HUES6 (cell line): ENCODE results near the gene ZFR.
A peak's percentile ranks its signal among the peaks of the same experiment; 100 is the strongest.
"Not testable (repeated sequence)": the region's sequence is repeated elsewhere in the genome, so short reads cannot be mapped to it uniquely, and the experiment has no call there.

ENCODE experiments used
- H3K27ac ChIP-seq: 2 replicates; pipeline ENCODE4 v1.7.0; 2013; ENCODE audit warnings: low read depth, mild to moderate bottlenecking, low read length, inconsistent platforms
- H3K27me3 ChIP-seq: 2 replicates; pipeline ENCODE4 v1.6.1; 2013; ENCODE audit warnings: low read length; ENCODE audit not compliant: control insufficient read depth, insufficient read depth
- H3K36me3 ChIP-seq: 2 replicates; pipeline ENCODE4 v1.6.1; 2013; ENCODE audit warnings: low read length; ENCODE audit not compliant: control insufficient read depth, insufficient read depth
- H3K4me1 ChIP-seq: 2 replicates; pipeline ENCODE4 v1.6.1; 2013; ENCODE audit warnings: low read length; ENCODE audit not compliant: control insufficient read depth, insufficient read depth
- H3K4me3 ChIP-seq: 2 replicates; pipeline ENCODE4 v1.5.1; 2013; ENCODE audit warnings: low read depth, low read length
- H3K9ac ChIP-seq: one replicate; pipeline ENCODE4 v1.6.1; 2013; ENCODE audit warnings: mild to moderate bottlenecking, low read length
- H3K9me3 ChIP-seq: 2 replicates; pipeline ENCODE4 v1.6.1; 2013; ENCODE audit warnings: low read depth, low read length; ENCODE audit not compliant: control insufficient read depth, insufficient read depth

ZFR gene

DNA sequence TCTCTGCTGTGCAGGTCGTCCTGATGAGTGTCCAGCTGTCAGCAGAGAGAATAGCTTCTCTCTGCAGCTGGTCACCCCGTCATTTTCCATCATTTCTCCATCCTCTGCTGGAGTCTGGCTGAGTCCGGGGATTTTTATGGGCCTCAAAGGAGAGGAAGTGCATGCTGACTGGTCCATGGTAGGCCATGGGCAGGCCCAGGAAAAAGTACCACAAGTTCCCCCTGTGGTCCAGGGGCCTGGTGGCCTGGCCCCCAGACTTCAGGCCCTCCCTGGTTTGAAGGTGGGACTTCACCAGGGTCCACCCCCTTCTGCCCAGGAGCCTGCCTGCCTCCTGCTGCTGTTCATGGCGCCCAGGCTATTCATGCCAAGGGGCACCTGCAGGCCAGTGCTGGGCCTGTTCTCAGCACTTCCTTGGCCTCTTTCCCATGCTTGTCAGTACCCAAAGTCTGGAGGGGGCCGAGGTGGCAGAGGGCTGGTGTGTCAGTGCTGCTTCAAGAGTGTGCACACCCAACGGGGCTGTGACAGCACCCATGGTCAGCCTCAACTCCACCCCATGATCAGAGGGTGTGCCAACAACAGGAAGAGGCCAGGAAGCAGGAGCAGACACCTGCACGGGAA is 124.5 kb downstream of the ZFR start:
- no peak overlapping the region for H3K9ac ChIP-seq
- no peaks in the 10 kb centered on the region for H3K36me3 ChIP-seq
- no peaks in the 10 kb centered on the region for H3K4me1 ChIP-seq
- no peaks in the 10 kb centered on the region for H3K27me3 ChIP-seq
- H3K4me3 ChIP-seq, result no peak overlapping the region
- H3K27ac ChIP-seq, result no peak overlapping the region
- peaks cover 8% of the 10 kb centered on the region for H3K9me3 ChIP-seq

- no peak overlapping the region for H3K27ac ChIP-seq
- peaks cover 8% of the 10 kb centered on the region for H3K9me3 ChIP-seq
- no peaks in the 10 kb centered on the region for H3K36me3 ChIP-seq
- no peaks in the 10 kb centered on the region for H3K27me3 ChIP-seq
- no peaks in the 10 kb centered on the region for H3K4me1 ChIP-seq
- H3K9ac ChIP-seq, result no peak overlapping the region
- no peak overlapping the region for H3K4me3 ChIP-seq
Observed at GRCh38 chr5:32319392-32319791, 125.1 kb downstream of the ZFR start.

DNA sequence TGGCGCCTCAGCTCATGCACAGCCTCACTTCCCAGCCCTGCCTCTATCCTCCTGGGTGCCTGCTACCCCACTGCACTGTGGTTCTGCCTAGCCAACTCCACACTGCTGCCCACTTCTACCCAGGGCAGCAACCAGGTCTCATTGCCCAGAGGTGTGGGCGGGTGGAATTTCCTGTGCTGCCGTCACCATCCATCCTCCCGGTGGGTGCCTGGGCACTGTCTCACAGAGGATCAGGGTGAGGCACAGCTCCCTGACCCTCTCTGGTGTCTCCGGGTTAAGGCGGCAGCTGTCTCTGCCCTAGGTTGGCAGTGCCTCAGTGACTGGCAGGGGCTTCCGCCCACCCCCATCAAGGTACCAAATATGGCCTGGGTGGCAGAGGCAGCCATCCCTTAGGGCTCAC is 127.5 kb downstream of the ZFR start:
- Histone ChIP-seq H3K9ac (no peak overlapping the region), H3K9me3 (peaks cover 7% of the 10 kb centered on the region), H3K4me3 (no peak overlapping the region), H3K36me3 (no peaks in the 10 kb centered on the region), H3K27me3 (no peaks in the 10 kb centered on the region), H3K27ac (no peak overlapping the region), H3K4me1 (no peaks in the 10 kb centered on the region)

- Histone ChIP-seq H3K36me3 (no peaks in the 10 kb centered on the region), H3K27me3 (no peaks in the 10 kb centered on the region), H3K27ac (no peak overlapping the region), H3K4me3 (no peak overlapping the region), H3K9me3 (no peaks in the 10 kb centered on the region), H3K9ac (no peak overlapping the region), H3K4me1 (peaks cover 9% of the 10 kb centered on the region)
Observed at GRCh38 chr5:32315221-32316014, 129.1 kb downstream of the ZFR start.

DNA sequence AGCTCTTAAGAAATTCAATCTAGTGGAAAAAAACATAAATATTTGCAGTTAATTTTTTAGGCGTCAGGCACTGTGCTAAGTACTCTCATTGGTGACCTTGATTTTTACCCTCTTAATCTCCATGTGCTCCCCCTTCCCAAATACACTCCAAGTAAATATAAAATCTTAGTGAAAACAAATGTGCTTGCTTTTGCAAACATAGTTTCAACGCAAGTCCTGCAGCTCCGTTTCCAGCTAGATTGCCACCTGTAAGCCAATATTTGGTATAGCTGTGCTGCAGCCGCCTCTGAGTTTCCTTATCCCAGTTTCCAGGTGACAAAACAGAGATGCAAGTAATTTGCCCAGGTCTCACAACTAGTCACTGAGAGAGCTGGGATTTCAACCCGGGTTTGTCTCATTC is 129.9 kb downstream of the ZFR start:
- Histone ChIP-seq H3K27me3 (no peaks in the 10 kb centered on the region), H3K27ac (no peak overlapping the region), H3K4me3 (no peak overlapping the region), H3K36me3 (no peaks in the 10 kb centered on the region), H3K9ac (no peak overlapping the region), H3K4me1 (peaks cover 9% of the 10 kb centered on the region), H3K9me3 (no peaks in the 10 kb centered on the region)

GRCh38 chr5:32314152-32314488 is 130.4 kb downstream of the ZFR start:
- H3K4me1 ChIP-seq, H3K4me3 ChIP-seq, H3K27me3 ChIP-seq, H3K27ac ChIP-seq, H3K36me3 ChIP-seq, H3K9ac ChIP-seq, H3K9me3 ChIP-seq: not testable (repeated sequence)

- H3K36me3 ChIP-seq, result no peaks in the 10 kb centered on the region
- peak within 1 kb of the TSS; percentile 56 for H3K27ac ChIP-seq
- H3K9me3 ChIP-seq, result no peaks in the 10 kb centered on the region
- H3K4me3 ChIP-seq, result peak within 1 kb of the TSS; percentile 94
- H3K27me3 ChIP-seq, result no peaks in the 10 kb centered on the region
- peak within 1 kb of the TSS; percentile 83 for H3K9ac ChIP-seq
- H3K4me1 ChIP-seq, result peaks cover 9% of the 10 kb centered on the region
Observed at GRCh38 chr5:32312595-32313332, 131.8 kb downstream of the ZFR start, which contains the start of gene MTMR12. TSS of gene MTMR12 (minus strand) at chr5:32312939. CDS start at chr5:32312838, 101 bp downstream.

GRCh38 chr5:32312197-32312594 is 132.3 kb downstream of the ZFR start:
- H3K4me3 ChIP-seq, result peak overlapping the region; percentile 94
- H3K27ac ChIP-seq, result peak overlapping the region; percentile 56
- H3K36me3 ChIP-seq, result no peaks in the 10 kb centered on the region
- H3K27me3 ChIP-seq, result no peaks in the 10 kb centered on the region
- peak overlapping the region; percentile 83 for H3K9ac ChIP-seq
- no peaks in the 10 kb centered on the region for H3K9me3 ChIP-seq
- peaks cover 9% of the 10 kb centered on the region for H3K4me1 ChIP-seq

- H3K27ac ChIP-seq, result peak overlapping the region; percentile 56
- no peaks in the 10 kb centered on the region for H3K27me3 ChIP-seq
- peaks cover 9% of the 10 kb centered on the region for H3K4me1 ChIP-seq
- no peaks in the 10 kb centered on the region for H3K9me3 ChIP-seq
- H3K36me3 ChIP-seq, result no peaks in the 10 kb centered on the region
- H3K4me3 ChIP-seq, result peak overlapping the region; percentile 94
- H3K9ac ChIP-seq, result peak overlapping the region; percentile 83
Observed at GRCh38 chr5:32311404-32312196, 132.9 kb downstream of the ZFR start.

DNA sequence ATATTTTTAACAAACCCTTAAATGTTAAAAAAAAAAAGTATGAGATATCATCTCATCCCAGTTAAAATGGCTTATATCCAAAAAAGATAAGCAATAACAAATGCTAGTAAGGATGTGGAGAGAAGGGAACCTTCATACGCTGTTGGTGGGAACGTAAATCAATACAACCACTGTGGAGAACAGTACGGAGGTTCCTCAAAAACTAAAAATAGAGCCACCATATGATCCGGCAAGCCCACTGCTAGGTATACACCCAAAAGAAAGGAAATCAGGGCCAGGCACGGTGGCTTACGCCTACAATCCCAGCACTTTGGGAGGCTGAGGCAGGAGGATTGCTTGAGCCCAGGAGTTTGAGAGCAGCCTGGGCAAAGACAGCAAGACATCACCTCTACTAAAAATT is 134.8 kb downstream of the ZFR start:
- no peak overlapping the region for H3K4me3 ChIP-seq
- H3K9ac ChIP-seq, result no peak overlapping the region
- no peak overlapping the region for H3K27ac ChIP-seq

More for the DNA sequence above, 134.8 kb downstream of the ZFR start:
- H3K36me3 ChIP-seq, result no peaks in the 10 kb centered on the region
- peaks cover 9% of the 10 kb centered on the region for H3K4me1 ChIP-seq
- no peaks in the 10 kb centered on the region for H3K27me3 ChIP-seq
- no peaks in the 10 kb centered on the region for H3K9me3 ChIP-seq
